HUES6 (cell line): ENCODE results near the gene TNF.

Experiments used
- H3K27ac ChIP-seq: 2 replicates; pipeline ENCODE4 v1.7.0; 2013; ENCODE audit warnings: low read depth, mild to moderate bottlenecking, low read length, inconsistent platforms
- H3K27me3 ChIP-seq: 2 replicates; pipeline ENCODE4 v1.6.1; 2013; ENCODE audit warnings: low read length; ENCODE audit not compliant: control insufficient read depth, insufficient read depth
- H3K36me3 ChIP-seq: 2 replicates; pipeline ENCODE4 v1.6.1; 2013; ENCODE audit warnings: low read length; ENCODE audit not compliant: control insufficient read depth, insufficient read depth
- H3K4me1 ChIP-seq: 2 replicates; pipeline ENCODE4 v1.6.1; 2013; ENCODE audit warnings: low read length; ENCODE audit not compliant: control insufficient read depth, insufficient read depth
- H3K4me3 ChIP-seq: 2 replicates; pipeline ENCODE4 v1.5.1; 2013; ENCODE audit warnings: low read depth, low read length
- H3K9ac ChIP-seq: one replicate; pipeline ENCODE4 v1.6.1; 2013; ENCODE audit warnings: mild to moderate bottlenecking, low read length
- H3K9me3 ChIP-seq: 2 replicates; pipeline ENCODE4 v1.6.1; 2013; ENCODE audit warnings: low read depth, low read length; ENCODE audit not compliant: control insufficient read depth, insufficient read depth

Gene TNF

DNA sequence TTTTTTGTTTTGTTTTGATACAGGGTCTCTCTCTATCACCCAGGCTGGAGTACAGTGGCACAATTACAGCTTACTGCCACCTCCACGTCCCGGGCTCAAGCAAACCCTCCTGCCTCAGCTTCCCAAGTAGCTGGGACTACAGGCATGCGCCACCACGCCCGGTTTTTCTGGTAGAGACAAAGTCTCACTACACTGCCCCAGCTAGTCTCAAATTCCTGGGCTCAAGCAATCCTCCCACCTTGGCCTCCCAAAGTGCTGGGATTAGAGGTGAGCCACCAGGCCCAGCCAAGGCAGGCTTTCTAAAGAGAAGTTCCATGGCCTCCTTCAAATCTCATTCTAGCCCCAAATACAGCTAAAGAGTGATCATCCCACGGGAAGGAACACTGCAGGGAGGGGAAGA is 41.4 kb upstream of the TNF start:
- Histone ChIP-seq H3K4me3 (no peak overlapping the region), H3K9me3 (no peaks in the 10 kb centered on the region), H3K4me1 (peaks cover 9% of the 10 kb centered on the region), H3K27me3 (no peaks in the 10 kb centered on the region), H3K27ac (no peak overlapping the region), H3K36me3 (peaks cover 96% of the 10 kb centered on the region), H3K9ac (no peak overlapping the region)

DNA sequence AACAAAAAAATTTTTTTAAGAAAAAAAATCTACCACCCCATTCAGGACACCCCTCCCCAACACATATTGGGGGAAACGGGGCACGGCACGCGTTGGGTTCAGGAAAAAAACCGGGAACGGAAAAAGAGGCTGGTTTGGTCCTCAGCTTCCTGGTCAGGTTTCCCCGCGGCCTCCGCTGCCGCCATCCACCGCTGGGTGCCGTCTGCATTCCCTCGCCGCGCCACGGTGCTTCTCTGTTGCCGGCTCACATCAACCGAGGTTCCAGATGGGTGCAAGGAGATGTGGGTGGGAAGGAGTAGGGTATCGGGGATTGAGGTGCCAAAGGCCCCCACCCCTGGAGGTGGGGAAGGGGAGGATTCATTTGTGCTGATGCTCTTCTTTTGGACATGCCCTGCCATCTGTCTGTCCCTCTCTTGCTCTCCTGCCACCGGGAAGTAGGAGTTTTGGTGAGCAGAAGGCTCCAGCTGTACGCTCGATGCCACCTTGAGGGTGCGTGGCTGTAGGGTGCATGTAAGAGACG is 40.8 kb upstream of the TNF start:
- peaks cover 12% of the 10 kb centered on the region for H3K4me1 ChIP-seq
- peaks cover 99% of the 10 kb centered on the region for H3K36me3 ChIP-seq
- no peaks in the 10 kb centered on the region for H3K9me3 ChIP-seq
- H3K27me3 ChIP-seq, result no peaks in the 10 kb centered on the region
- H3K9ac ChIP-seq, result no peak overlapping the region
- H3K4me3 ChIP-seq, result no peak overlapping the region
- H3K27ac ChIP-seq, result no peak overlapping the region

- peaks cover 99% of the 10 kb centered on the region for H3K36me3 ChIP-seq
These were observed 39.6 kb upstream of the TNF start for GRCh38 chr6:31535538-31536324.

GRCh38 chr6:31538805-31539400 is 36.5 kb upstream of the TNF start:
- Histone ChIP-seq H3K27me3 (no peaks in the 10 kb centered on the region), H3K4me1 (peaks cover 17% of the 10 kb centered on the region), H3K36me3 (peaks cover 73% of the 10 kb centered on the region), H3K9me3 (no peaks in the 10 kb centered on the region), H3K9ac (no peak overlapping the region), H3K27ac (no peak overlapping the region), H3K4me3 (peak overlapping the region; percentile 78; the same call in 1 of the 2 replicates)

More at GRCh38 chr6:31535538-31536324, 39.6 kb upstream of the TNF start:
- Histone ChIP-seq H3K27me3 (no peaks in the 10 kb centered on the region), H3K4me3 (no peak overlapping the region), H3K9ac (no peak overlapping the region), H3K9me3 (no peaks in the 10 kb centered on the region), H3K27ac (no peak overlapping the region), H3K4me1 (peaks cover 17% of the 10 kb centered on the region)

GRCh38 chr6:31540640-31541039 is 34.7 kb upstream of the TNF start:
- H3K27me3 ChIP-seq, result no peaks in the 10 kb centered on the region
- H3K36me3 ChIP-seq, result peaks cover 56% of the 10 kb centered on the region
- H3K9ac ChIP-seq, result peak overlapping the region; percentile 96
- no peaks in the 10 kb centered on the region for H3K9me3 ChIP-seq
- H3K4me3 ChIP-seq, result peak overlapping the region; percentile 78
- peak overlapping the region; percentile 94; the same call in 1 of the 2 replicates for H3K27ac ChIP-seq
- H3K4me1 ChIP-seq, result peaks cover 19% of the 10 kb centered on the region

DNA sequence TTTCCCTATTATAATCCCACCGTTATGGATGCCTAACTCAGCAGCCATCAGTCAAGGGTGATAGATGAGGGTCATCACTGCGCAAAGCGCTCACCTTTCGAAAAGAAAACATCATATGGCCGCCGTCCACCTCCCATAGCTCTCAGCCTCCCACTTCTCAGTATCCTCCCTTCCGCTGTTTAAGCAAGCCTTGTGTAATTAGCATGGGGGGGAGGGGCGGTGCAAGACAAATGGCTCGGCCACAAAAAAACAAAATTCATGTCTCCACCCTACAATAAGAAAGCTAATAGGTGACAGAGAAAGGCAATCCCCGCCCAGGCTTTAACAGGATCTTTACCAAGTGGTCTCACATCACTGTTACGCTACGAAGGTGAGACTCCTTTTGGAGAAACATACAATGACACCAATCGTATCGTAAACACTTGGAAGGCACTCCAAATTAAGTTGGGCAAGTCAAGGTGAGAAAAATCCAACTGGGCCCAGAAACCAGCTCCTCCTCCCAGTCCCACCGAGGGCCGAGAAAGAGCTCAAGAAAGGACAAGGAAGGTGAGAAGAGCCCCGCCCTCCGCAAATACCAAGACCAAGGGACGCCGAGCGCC is 34.2 kb upstream of the TNF start:
- peaks cover 51% of the 10 kb centered on the region for H3K36me3 ChIP-seq
- peak overlapping the region; percentile 78 for H3K4me3 ChIP-seq
- no peaks in the 10 kb centered on the region for H3K9me3 ChIP-seq
- no peaks in the 10 kb centered on the region for H3K27me3 ChIP-seq
- peaks cover 24% of the 10 kb centered on the region for H3K4me1 ChIP-seq
- peak overlapping the region; percentile 96 for H3K9ac ChIP-seq
- peak overlapping the region; percentile 94 for H3K27ac ChIP-seq

DNA sequence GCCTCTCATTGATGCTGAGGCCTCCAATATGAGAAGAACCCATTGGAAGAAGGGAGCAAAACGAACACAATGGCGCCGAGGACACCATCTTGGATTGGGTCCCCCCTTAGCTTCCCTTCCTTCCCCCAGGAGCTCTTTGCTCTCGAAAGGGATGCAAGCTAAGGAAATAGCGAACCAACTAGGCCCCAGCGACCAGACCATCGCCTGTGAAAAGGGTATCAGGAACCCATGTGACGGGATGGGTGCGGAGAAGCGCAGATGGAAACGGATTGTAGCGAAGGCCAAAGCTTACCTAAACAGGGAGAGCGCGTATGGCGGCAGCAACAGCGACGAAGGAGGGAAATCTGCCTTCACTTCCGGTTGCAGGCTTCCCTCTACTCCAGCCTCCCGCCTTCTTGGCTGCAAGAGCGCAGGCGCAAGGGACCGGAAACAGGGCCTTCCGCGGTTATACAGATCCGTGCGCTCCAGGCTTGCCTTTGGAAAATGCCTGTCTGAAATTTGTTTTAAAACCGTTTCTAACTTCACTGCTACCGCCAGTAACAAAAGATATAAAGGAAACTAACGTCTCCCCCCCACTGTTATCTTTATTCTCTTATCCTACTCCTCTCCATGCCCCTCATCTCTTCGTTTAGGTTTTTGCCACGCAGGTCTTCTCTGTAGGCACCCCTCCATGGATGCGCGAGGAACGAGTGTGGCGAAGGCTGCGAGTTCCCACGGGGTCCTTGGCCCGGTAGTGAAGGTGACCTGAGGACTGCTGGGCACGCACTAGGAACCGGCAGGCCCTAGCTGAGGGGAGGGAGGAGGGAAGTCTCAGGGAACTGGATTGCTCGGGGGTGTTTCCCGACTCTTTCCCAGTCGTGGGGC is 33.5 kb upstream of the TNF start, which contains the start of gene DDX39B:
DDX39B (minus strand) TSS at position 346 of the 864 bp plus-strand sequence. CDS start 1,471 bp downstream, outside the sequence.
- peak within 1 kb of the TSS; percentile 78 for H3K4me3 ChIP-seq
- H3K27ac ChIP-seq, result peak within 1 kb of the TSS; percentile 94
- H3K27me3 ChIP-seq, result no peaks in the 10 kb centered on the region
- peaks cover 43% of the 10 kb centered on the region for H3K36me3 ChIP-seq
- H3K4me1 ChIP-seq, result peaks cover 26% of the 10 kb centered on the region
- peak within 1 kb of the TSS; percentile 96 for H3K9ac ChIP-seq
- H3K9me3 ChIP-seq, result no peaks in the 10 kb centered on the region

DNA sequence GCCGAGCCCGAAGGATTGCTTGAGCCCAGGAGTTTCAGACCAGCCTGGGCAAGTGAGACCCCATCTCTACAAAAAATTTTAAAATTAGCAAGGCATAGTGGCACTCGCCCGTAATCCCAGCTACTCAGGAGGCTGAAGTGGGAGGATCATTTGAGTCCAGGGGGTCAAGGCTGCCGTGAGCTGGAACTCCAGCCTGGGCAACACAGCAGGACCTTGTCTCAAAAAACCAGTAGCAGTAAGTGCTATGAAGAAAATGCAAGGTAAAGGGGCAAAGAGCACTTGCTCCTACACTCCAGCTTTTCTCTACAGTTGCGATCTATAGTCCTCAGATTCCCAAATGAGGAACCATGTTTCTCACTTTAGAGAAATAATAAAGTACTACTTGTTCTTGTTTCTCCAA is 31.7 kb upstream of the TNF start:
- Histone ChIP-seq H3K9ac (no peak overlapping the region), H3K36me3 (peaks cover 32% of the 10 kb centered on the region), H3K4me3 (no peak overlapping the region), H3K9me3 (no peaks in the 10 kb centered on the region), H3K4me1 (peaks cover 31% of the 10 kb centered on the region), H3K27ac (no peak overlapping the region), H3K27me3 (no peaks in the 10 kb centered on the region)

DNA sequence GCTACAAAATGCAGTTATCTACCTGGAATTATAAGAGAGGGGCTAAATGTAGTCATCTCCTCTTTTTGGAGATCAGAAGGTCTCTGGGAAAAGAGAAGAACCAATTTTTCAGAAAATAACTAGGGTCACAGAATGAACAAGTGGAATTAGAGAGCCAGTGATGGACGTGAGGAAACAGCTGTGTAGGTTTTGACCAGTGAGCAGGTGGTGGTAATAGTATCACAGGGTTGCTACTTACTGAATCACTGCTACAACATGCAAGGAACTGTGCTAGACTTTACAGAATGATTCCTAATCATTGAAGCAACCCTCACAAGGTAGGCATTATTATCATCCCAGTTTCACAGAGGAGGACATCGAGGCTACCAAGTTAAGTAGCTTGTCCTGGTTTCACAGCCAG is 30.7 kb upstream of the TNF start:
- H3K9ac ChIP-seq, result no peak overlapping the region
- no peak overlapping the region for H3K27ac ChIP-seq
- H3K4me1 ChIP-seq, result peaks cover 22% of the 10 kb centered on the region

GRCh38 chr6:31545291-31545690 is 30.1 kb upstream of the TNF start:
- H3K9ac ChIP-seq, result no peak overlapping the region
- peak overlapping the region; percentile 60 for H3K4me3 ChIP-seq

More for the DNA sequence above, 30.7 kb upstream of the TNF start:
- Histone ChIP-seq H3K27me3 (no peaks in the 10 kb centered on the region), H3K36me3 (peaks cover 31% of the 10 kb centered on the region), H3K9me3 (no peaks in the 10 kb centered on the region), H3K4me3 (no peak overlapping the region)

More at GRCh38 chr6:31545291-31545690, 30.1 kb upstream of the TNF start:
- Histone ChIP-seq H3K27ac (no peak overlapping the region), H3K4me1 (peaks cover 16% of the 10 kb centered on the region), H3K36me3 (peaks cover 26% of the 10 kb centered on the region), H3K27me3 (no peaks in the 10 kb centered on the region), H3K9me3 (no peaks in the 10 kb centered on the region)
